GM21717 (cell line): ENCODE measurements around the gene MAP3K20.
A peak's percentile ranks its signal among the peaks of the same experiment; 100 is the strongest.
"Not testable (repeated sequence)": the region's sequence is repeated elsewhere in the genome, so short reads cannot be mapped to it uniquely, and the experiment has no call there.

Experiments
- ATAC-seq: cut with Tn5 transposase; IDR thresholded peaks from one replicate; pipeline ENCODE4 v1.9.1; 2021; ENCODE audit warnings: mild to moderate bottlenecking, moderate library complexity; ENCODE audit not compliant: unreplicated experiment

The MAP3K20 gene

GRCh38 chr2:173075781-173076580 is at the start of gene MAP3K20:
Gene MAP3K20, plus strand, starts transcription at chr2:173075846. Its CDS starts 15,186 bp downstream, at chr2:173091032.
- ATAC-seq, result peak; percentile 55

DNA sequence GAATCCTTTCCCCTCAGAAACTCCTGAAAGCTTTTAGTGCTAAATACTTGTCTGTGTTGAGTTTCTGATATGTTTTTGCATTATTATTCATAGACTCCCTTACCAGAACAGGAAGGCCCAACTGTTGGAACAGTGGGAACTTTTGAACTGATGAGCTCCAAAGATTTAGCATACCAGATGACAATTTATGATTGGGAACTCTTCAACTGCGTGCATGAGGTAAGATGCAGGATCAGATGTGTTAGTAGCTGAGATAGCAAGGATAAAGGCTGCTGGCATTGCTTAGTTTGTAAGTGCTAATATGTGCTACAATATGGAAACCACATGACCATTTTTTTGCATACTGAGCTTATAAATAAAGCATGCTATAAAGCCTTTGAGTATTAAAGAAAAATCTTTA is 49.2 kb upstream of the MAP3K20 start:
- no peak for ATAC-seq

DNA sequence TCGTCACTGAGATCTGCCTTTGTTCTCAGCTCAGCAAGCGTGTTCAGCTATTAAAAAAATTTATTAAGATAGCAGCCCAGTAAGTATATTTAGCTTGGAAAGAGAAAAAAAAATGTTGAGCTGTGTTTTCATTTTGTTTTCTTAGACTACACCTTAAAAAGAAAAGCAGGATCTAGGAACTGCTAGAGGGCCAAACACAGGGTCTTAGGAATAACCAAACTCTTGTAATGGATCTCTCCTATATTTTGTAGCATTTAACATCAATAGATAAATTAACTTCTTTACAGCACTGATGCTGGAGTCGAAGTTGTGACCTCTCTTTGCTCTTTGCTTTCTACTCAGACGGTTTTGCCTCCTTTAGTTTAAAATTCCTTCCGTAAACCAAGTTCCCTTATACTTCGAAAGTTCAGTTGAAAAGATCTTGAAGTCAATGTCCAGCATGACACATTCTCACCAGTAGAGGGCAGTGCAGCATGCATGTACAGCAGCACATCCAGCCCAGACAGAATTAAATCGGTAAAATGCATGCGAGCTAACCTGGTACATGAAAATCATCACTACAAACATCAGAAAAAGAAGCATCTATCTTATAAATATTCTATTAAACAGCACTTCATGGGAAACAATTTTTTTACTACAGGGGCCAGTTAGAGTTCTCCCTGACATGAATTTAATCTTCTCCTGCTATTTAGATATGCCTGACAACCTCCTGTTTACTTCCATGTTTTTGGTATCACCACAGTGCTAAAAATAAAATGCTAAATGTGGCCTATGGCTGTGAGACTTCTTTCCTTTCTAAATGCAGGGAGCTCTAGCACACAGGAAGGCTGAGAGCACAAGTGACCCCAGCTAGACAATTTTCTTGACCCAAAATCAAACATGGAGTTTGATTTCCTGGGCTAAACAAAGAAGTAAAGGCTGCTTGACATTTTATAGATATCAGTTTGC is 48.2 kb upstream of the MAP3K20 start:
- no peak for ATAC-seq

DNA sequence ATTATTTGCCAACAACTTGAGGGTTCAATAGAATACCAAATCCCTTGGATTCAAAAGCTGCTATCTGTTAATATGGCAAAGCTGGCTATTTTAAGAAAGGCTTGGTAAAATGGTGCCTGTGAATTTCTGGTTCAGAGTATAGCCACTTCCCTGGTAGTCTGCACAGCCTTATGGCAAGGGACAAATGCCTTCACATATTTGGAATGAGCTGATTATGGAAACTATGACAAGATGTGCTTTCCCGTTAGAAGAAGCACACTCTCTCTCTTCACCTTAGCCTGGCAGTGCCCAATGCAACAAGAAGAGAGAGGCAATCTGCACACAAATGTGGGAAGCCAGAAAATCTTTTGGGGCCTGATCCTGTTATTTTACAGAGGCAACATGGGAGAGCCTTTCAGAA is 47.5 kb upstream of the MAP3K20 start:
- no peak for ATAC-seq

DNA sequence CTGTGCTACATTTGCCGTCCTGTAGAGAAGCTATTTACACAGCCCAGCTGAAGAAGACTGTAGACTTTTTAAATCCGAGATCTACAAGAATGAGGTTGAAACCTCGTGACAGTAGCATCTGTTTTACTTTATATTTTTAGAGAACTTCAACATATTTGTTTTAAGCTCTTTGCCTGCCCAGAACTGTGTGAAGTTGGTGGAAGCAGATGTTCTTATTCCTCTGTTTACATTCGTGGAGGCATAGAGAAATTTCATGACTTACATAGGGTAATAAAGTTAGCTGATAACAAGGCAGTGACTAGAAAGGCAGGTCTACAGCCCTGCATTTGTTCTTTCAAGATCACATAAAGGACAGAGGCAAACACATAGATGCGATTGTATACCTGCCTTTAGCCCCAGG is 47.0 kb upstream of the MAP3K20 start:
- no peak for ATAC-seq

DNA sequence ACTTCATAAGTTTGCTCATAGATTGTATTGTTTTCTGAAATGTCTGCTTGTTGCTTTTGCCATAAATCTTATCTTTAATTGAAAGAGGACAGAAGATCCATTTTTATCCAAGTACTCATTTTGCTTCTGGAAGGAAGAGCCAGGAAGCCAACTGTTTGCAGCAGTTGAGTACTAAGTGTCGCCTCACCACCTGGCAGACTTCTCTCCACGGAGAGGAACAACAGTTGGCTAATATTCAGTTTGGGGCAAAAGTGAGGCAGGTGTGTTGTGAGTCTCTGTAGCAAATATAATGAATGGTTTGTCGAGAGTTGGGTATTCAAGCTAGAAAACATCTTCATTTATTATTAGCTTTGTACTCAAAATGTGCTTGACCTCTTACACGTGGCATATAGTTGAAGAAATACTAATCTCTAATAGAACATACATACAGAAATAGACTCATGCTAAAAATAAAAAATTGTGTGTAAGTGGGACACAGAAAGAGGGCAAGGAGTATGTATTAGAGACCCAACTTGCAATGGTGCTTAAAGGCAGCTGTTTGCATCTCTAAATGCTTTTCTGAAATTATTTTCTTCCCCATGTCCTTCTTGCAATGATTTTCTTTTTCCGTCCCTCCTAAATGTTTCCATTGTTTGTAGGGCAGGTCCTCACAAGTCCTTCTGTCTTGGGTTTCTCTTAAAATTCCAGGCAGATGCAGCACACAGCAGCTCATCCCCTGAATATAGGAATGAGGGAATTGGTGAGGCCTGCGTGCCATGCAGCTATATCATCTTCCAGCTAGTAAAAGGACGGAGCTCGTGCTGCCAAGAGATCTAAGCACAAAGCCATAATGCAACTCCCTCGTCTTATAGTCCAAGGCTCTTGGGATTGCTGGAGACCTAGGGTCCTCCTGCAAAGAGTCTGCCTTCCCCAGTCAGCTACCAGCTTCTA is 44.8 kb upstream of the MAP3K20 start:
- ATAC-seq, result no peak

GRCh38 chr2:173032032-173032431 is 43.6 kb upstream of the MAP3K20 start:
- ATAC-seq, result no peak

- no peak for ATAC-seq
Measured at GRCh38 chr2:173033084-173033483, 42.6 kb upstream of the MAP3K20 start.

- no peak for ATAC-seq
Measured at GRCh38 chr2:173034143-173034542, 41.5 kb upstream of the MAP3K20 start.

DNA sequence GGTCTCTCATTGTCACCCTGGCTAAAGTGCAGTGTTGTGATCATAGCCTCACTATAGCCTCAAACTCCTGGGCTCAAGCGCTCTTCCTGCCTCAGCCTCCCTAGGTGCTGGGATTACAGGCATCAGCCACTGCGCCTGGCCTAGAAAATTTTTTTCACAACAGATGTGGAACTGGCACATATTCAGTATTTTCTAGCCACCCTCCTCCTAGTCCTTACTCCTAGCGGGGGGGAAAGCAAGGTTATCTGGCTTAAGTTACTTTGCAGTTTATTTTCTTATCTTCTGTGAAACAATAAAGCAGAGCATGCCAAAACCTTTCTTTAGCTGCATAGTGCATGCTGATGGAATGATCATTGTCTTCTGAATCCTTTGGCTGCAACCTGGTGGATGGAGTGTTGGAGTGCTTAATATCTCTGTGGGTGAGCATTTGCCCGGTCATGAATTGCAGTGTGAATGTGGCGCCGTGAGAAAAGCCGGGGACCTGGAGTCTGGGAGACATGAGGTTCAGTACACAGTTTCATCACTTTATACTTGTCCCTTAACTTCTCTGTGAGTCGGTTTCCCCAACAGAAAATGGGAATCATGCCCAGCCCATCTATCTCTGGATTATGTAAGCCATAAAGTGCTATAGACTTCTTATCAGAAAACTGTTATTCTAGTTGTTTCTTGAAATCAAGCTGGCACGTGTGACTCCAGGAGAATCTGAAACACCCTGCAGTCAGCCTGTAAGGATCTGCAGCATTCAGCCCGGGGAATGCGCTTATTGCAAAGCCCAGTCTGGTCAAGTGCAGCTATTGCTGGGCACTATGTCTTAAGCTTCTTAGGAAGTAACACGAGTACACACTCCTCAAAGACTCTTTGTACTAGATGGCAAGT is 38.2 kb upstream of the MAP3K20 start:
- ATAC-seq, result no peak

DNA sequence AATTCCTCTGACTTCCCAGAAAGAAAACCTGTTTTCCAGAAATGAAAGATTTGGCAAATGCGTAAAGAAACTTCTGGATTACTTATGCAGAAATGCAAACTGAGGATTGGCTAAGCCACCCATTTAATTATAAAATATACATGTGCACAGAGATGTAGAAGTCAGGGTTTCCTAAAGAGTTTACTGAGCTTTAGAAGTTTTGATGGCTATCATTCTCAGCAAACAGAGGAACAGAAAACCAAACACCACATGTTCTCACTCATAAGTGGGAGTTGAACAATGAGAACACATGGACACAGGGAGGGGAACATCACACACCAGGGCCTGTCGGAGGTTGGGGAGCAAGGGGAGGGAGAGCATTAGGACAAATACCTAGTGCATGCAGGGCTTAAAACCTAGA is 37.4 kb upstream of the MAP3K20 start:
- not testable (repeated sequence) for ATAC-seq

DNA sequence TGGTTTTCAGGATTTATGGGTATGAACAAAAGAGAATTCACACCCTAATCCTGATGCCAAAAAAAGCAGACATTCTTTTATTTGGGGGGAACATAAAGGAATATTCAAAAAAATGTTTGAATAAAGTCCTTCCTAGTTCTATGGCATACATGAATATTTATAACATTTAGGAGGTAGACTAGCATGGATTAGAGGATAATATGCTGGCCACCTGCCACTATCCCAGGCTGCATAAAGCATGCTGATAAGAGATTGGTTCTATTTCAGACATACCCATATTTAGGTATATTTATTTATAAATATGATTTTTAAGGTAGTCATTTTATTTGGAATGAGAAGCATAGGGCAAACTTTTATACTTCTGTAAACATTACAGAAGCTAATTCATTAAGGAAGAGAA is 34.9 kb upstream of the MAP3K20 start:
- ATAC-seq, result no peak

DNA sequence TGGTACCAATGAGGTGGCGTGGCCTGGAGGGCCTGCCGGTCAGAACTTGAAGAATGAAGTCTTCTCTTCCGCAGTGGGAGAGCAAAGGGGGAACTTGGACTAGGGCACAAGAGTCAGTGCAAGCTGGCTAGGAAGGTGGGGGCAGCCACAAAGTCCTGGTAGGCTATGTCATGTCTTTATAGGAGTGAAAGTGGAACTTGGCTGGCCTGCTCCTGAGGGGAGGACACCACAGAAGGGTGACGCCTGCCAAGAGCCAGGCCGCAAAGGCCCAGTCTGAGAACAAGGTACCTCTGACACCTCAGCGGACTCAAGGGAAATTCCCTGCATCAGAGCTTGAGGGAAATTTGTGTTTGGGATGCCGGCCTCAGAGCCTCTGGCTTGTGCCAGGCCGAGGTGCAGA is 32.2 kb upstream of the MAP3K20 start:
- no peak for ATAC-seq

- no peak for ATAC-seq
Measured at GRCh38 chr2:173043897-173044519, 31.6 kb upstream of the MAP3K20 start.

DNA sequence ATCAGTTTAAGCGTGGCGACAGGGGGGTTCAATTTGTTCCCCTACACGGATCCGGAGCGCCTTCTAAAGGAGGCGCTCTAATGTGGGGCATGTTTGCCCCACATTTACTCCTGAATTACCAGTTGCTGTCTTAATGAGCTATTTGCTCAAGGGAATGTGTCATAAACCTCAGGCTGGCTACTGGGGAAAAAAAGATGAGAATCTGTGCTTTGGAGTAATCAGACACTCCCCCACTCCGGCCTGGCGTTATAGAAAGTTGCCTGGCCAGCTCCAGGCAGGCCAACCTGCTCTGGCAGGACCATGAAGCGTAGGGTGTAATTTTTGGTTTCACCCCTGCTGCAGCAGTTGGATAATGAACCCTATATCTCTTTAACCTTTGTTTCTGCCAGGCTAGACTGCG is 31.0 kb upstream of the MAP3K20 start:
- no peak for ATAC-seq

GRCh38 chr2:173045181-173045580 is 30.5 kb upstream of the MAP3K20 start:
- no peak for ATAC-seq

DNA sequence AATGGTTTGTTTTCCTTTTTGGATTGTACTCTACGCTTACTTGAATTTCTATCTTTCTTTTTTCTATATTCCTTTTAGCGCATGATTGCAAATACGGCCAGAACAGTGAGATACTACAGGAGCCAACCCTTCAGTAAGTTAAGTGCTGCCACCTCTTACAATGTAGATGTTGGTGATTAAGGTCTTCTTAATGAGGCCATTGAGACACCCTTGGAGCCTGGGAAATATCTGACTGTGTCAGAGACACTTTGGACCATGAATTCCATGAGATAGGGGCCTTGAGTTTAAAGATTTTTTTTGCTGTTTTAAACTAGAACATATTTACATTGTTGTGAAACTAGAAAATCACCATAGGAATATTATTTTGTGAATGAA is 27.1 kb upstream of the MAP3K20 start:
- ATAC-seq, result no peak

DNA sequence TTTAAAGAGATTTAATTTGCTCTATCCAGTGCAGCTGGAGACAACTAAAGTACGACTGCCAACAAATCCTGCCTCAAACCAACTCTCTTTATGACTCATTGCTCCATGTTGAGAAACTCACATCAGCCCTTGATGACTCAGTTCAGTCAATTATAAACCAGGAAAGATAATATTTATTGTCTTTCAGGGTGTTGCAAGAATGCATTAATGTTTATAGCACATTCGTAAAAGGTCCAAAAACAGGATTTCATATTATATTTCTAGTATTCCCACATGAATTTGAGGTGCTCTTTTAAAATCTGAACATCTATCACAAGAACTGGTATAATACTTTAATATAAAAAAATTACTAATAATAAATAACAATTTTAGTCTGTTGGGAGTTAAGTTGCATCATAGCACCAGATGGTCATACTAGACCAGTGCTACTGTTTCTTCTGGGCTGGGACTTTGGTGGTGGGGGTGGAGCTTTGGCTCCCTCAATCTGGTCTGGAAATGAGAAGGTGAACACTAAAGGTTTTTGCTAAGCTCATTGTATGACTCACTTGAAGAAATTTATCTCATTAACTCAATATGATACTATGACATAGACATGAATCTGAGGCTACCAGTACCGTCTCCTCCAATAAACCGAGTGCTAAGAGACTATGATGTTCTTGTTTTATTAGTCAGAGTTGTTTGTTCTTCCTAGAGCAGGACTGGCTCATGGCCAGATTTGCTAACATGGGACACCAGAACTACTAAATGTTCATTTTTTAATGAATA is 26.6 kb upstream of the MAP3K20 start:
- peak; percentile 84 for ATAC-seq

- no peak for ATAC-seq
Measured at GRCh38 chr2:173049831-173050230, 25.8 kb upstream of the MAP3K20 start.
